ENCODE results near the gene GATC. TPM values are rescaled to one million over a fixed set of nuclear protein-coding genes. Genes with fewer than 3 reads are reported as not detected.
"Not testable (repeated sequence)": the region's sequence is repeated elsewhere in the genome, so short reads cannot be mapped to it uniquely, and the experiment has no call there.

The GATC gene
- total and polyA plus RNA-seq, 9 donors, result 11.9 to 34.7 (median 19.4) TPM

- no peaks in the 10 kb centered on the region for H3K4me1 ChIP-seq (ENCODE audit: insufficient read depth)
- intact Hi-C loops (cut with DNase I), result no loop called here
- H3K4me3 ChIP-seq, result no peak overlapping the region
- no peak overlapping the region for H3K27ac ChIP-seq
- 95 to 97% (median 97%) methylated on average over 9 of the region's 9 CpGs for WGBS, 3 donors
- H3K9me3 ChIP-seq, result no peaks in the 10 kb centered on the region
- TF ChIP-seq EP300 (IDR thresholded peaks at IDR 0.05), result no peak
- no peak for TF ChIP-seq POLR2A (IDR thresholded peaks at IDR 0.05)
- no peak for TF ChIP-seq CTCF (IDR thresholded peaks at IDR 0.05)
- no peaks in the 10 kb centered on the region for H3K36me3 ChIP-seq
- no peak for DNase-seq
- no peaks in the 10 kb centered on the region for H3K27me3 ChIP-seq
Measured at GRCh38 chr12:120481022-120481767, 35.0 kb downstream of the GATC start.

DNA sequence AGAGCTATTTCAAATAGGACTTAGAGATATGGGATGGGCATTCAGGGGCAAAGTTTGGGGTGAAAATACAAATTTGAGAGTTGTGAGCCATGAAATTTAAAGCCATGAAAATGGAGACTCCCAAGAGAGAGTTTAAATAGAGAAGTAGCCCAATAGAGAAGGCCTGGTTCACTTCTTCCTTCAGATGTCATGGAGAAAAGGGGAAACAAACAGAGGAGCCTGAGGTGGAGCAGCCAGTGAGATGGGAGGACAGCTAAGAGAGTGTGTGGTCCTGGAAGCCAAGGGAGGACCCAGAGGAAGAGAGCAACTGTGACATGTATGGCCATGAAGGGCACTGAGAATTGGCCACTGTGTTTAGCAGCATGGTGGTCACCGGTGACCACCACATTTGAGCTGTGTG is 37.4 kb downstream of the GATC start:
- Histone ChIP-seq H3K27me3 (no peaks in the 10 kb centered on the region), H3K4me3 (no peak overlapping the region), H3K4me1 (ENCODE audit: insufficient read depth) (peaks cover 7% of the 10 kb centered on the region), H3K9me3 (no peaks in the 10 kb centered on the region), H3K36me3 (no peaks in the 10 kb centered on the region), H3K27ac (no peak overlapping the region)
- DNase-seq, result no peak
- TF ChIP-seq POLR2A (IDR thresholded peaks at IDR 0.05) (no peak), EP300 (IDR thresholded peaks at IDR 0.05) (no peak)
- WGBS, 3 donors, result 90 to 92% (median 92%) methylated on average over 1 of the region's 1 CpG
- intact Hi-C loops (cut with DNase I), result no loop called here

DNA sequence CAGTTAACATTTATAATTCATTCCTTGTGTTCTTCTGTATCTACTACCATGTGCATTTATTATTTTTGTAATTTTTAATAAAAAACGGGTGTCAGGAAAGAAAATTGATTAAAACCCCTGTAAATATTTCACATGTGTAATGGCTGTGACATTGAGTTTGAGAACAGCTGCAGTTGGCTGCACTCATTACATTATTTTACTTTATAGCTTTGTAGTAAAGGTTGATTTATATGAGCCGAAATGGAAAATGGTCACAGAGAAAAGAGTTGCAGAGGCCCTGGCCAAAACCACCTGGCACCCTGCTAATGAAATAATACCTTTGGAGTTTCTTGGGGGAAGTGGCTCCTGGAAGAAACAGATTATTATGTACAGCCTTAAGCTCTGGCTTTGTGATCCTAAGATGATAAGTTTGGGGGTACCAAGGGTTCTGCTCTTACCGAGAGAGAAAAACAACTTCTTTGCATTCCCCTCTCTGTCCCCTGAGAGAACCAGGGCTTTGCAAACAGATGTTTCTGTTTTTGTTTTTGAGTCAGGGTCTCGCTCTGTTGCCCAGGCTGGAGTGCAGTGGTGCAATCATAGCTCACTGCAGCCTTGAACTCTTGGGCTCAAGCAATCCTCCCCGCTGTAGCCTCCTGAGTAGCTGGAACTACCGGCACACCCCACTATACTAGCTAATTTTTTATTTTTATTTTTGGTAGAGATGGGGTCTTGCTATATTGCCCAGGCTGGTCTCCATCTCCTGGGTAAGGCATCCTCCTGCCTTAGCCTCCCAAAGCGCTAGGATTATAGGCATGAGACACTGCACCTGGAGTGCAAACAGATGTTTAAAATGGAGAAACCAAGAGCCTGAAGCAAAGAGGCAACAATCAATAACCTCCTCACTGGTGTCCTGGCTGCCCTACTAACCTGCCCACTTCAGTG is 40.0 kb downstream of the GATC start:
- Histone ChIP-seq H3K27me3 (no peaks in the 10 kb centered on the region), H3K9me3 (no peaks in the 10 kb centered on the region), H3K4me1 (ENCODE audit: insufficient read depth) (peaks cover 7% of the 10 kb centered on the region), H3K27ac (no peak overlapping the region), H3K36me3 (no peaks in the 10 kb centered on the region), H3K4me3 (no peak overlapping the region)
- 44 to 52% (median 51%) methylated on average over 7 of the region's 7 CpGs for WGBS, 3 donors
- DNase-seq, result no peak
- intact Hi-C loops (cut with DNase I), result no loop called here
- no peak for TF ChIP-seq POLR2A (IDR thresholded peaks at IDR 0.05)
- TF ChIP-seq EP300 (IDR thresholded peaks at IDR 0.05), result no peak
- TF ChIP-seq CTCF (IDR thresholded peaks at IDR 0.05), result no peak

DNA sequence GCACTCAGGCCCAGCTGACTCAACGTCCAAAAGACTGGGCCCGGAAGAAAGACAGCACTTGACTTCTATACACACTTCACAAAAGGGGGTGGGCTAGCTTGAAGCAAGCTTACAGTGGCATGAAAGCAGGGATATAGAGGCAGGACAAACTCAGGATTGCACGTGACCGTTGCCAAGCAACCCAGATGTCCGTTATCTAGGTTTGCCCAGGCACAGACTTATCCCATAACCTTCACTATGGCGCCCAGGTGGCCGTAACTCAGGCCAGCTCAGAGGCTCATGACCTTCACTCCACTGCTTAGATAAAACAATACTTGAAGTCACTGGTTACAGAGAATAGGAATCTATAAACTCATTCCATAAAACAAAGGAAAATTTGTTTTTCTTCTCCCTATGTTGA is 41.3 kb downstream of the GATC start:
- H3K4me1 ChIP-seq (ENCODE audit: insufficient read depth); H3K4me3 ChIP-seq; H3K9me3 ChIP-seq; H3K27me3 ChIP-seq; intact Hi-C loops (cut with DNase I); H3K36me3 ChIP-seq: not testable (repeated sequence)
- peak in 4 of 5 donors; percentile 30 to 64 (median 42) for DNase-seq
- H3K27ac ChIP-seq, result peak overlapping the region in 1 of 2 donors; percentile 40
- 8 to 18% (median 15%) methylated on average over 7 of the region's 7 CpGs for WGBS, 3 donors

GRCh38 chr12:120488057-120488640 is 41.9 kb downstream of the GATC start:
- peak in 3 of 5 donors; percentile 44 to 57 (median 51) for DNase-seq

More at GRCh38 chr12:120488057-120488640, 41.9 kb downstream of the GATC start:
- no peaks in the 10 kb centered on the region for H3K27me3 ChIP-seq
- intact Hi-C loops (cut with DNase I), result no loop called here
- peaks cover 7% of the 10 kb centered on the region for H3K4me1 ChIP-seq (ENCODE audit: insufficient read depth)
- TF ChIP-seq EP300 (IDR thresholded peaks at IDR 0.05) (no peak), POLR2A (IDR thresholded peaks at IDR 0.05) (no peak), CTCF (IDR thresholded peaks at IDR 0.05) (no peak)
- H3K36me3 ChIP-seq, result no peaks in the 10 kb centered on the region
- H3K27ac ChIP-seq, result peak overlapping the region in 1 of 2 donors; percentile 40
- H3K9me3 ChIP-seq, result no peaks in the 10 kb centered on the region
- WGBS, 3 donors, result 33 to 41% (median 40%) methylated on average over 5 of the region's 5 CpGs
- no peak overlapping the region for H3K4me3 ChIP-seq
